Tibial nerve (tissue), 4 donors: ENCODE measurements around the gene RPS4Y2. TPM values are rescaled to one million over a fixed set of nuclear protein-coding genes. Genes with fewer than 3 reads are reported as not detected.

ENCODE experiments used
- DNase-seq, 2 donors: peaks; one replicate each; pipeline ENCODE4 v3.0.0-alpha.2; 2019; ENCODE audit warnings: low spot score in 2 of 2
- H3K27ac ChIP-seq, 4 donors: fragments of 200-600 bp; sonication (generic) in 3 of 4; one replicate each; pipeline ENCODE4 v1.5.1; 2017 to 2019; ENCODE audit warnings: mild to moderate bottlenecking in 1 of 4
- H3K27me3 ChIP-seq, 2 donors: fragments of 200-600 bp; sonication (generic) in 1 of 2; one replicate each; pipeline versions ENCODE4 v1.5.1 to v1.6.0; 2017 to 2019
- H3K36me3 ChIP-seq, 3 donors: fragments of 200-600 bp; sonication (generic); one replicate each; pipeline ENCODE4 v1.5.1; 2018 to 2019
- H3K4me1 ChIP-seq, 4 donors: fragments of 200-600 bp; sonication (generic) in 3 of 4; one replicate each; pipeline ENCODE4 v1.5.1; 2017 to 2019
- H3K4me3 ChIP-seq, 4 donors: fragments of 200-600 bp; sonication (generic) in 3 of 4; one replicate each; pipeline ENCODE4 v1.5.1; 2017 to 2019; ENCODE audit warnings: mild to moderate bottlenecking in 1 of 4, moderate library complexity in 1 of 4
- H3K9me3 ChIP-seq, 4 donors: fragments of 200-600 bp; sonication (generic) in 3 of 4; one replicate each; pipeline ENCODE4 v1.5.1; 2017 to 2019
- CTCF ChIP-seq, 5 experiments: fragments of 200-600 bp in 3 of 5; fragments of 450-650 bp in 2 of 5; sonication (generic) in 3 of 5; IDR thresholded peaks; one replicate each; pipeline ENCODE4 v1.5.1; 2016 to 2019; ENCODE audit warnings: antibody characterized with exemption in 5 of 5, mild to moderate bottlenecking in 3 of 5, moderate library complexity in 2 of 5
- EP300 ChIP-seq, 2 donors: sonication (generic); formaldehyde crosslinking; IDR thresholded peaks; one replicate each; pipeline ENCODE4 v1.6.1; 2017; ENCODE audit warnings: antibody characterized with exemption in 2 of 2, mild to moderate bottlenecking in 1 of 2
- POLR2A ChIP-seq, 2 donors: fragments of 450-650 bp; IDR thresholded peaks; one replicate each; pipeline ENCODE4 v1.6.1; 2017; ENCODE audit warnings: antibody characterized with exemption in 2 of 2, mild to moderate bottlenecking in 2 of 2, moderate library complexity in 2 of 2
- WGBS, 2 donors: methylation state at CpG; one replicate each; pipeline ENCODE4 v1.1.5; 2018; 5-methylcytosine and 5-hydroxymethylcytosine counted together
- total RNA-seq, 4 donors: library from RNA; depleted of rRNA; stranded (reverse); fragments of >200 nt; gene quantifications; one replicate each; pipeline ENCODE4 v1.1.0, GENCODE V29; 2016

The RPS4Y2 gene
- total RNA-seq, 4 donors from 2014 or later, result not detected

- Histone ChIP-seq H3K4me3 (no peak overlapping the region), H3K9me3 (no peaks in the 10 kb centered on the region), H3K36me3 (no peaks in the 10 kb centered on the region), H3K27me3 (no peaks in the 10 kb centered on the region), H3K4me1 (no peaks in the 10 kb centered on the region), H3K27ac (no peak overlapping the region)
- WGBS, 2 donors, result 44% methylated on average over 2 of the region's 2 CpGs; no CpG with 5 or more reads in 1 of the 2 donors
- TF ChIP-seq CTCF (IDR thresholded peaks at IDR 0.05) (no peak), EP300 (IDR thresholded peaks at IDR 0.05) (no peak), POLR2A (IDR thresholded peaks at IDR 0.05) (no peak)
- no peak for DNase-seq
Measured at GRCh38 chrY:20765117-20765516, 9.2 kb downstream of the RPS4Y2 start.

- TF ChIP-seq POLR2A (IDR thresholded peaks at IDR 0.05) (no peak), CTCF (IDR thresholded peaks at IDR 0.05) (no peak), EP300 (IDR thresholded peaks at IDR 0.05) (no peak)
- WGBS, 2 donors, result 46% methylated on average over 3 of the region's 3 CpGs; no CpG with 5 or more reads in 1 of the 2 donors
Measured at GRCh38 chrY:20770755-20771154, 14.8 kb downstream of the RPS4Y2 start.

GRCh38 chrY:20776104-20776503, 20.2 kb downstream of the RPS4Y2 start:
- Histone ChIP-seq H3K27ac (no peak overlapping the region), H3K36me3 (no peaks in the 10 kb centered on the region), H3K9me3 (no peaks in the 10 kb centered on the region), H3K27me3 (no peaks in the 10 kb centered on the region), H3K4me1 (no peaks in the 10 kb centered on the region), H3K4me3 (no peak overlapping the region)
- no peak for TF ChIP-seq POLR2A (IDR thresholded peaks at IDR 0.05)
- DNase-seq, result no peak
- whole genome bisulfite sequencing, 2 donors, result 66% methylated on average over 4 of the region's 4 CpGs; no CpG with 5 or more reads in 1 of the 2 donors

More at GRCh38 chrY:20770755-20771154, 14.8 kb downstream of the RPS4Y2 start:
- no peak for DNase-seq
- H3K27ac ChIP-seq, result no peak overlapping the region
- no peaks in the 10 kb centered on the region for H3K9me3 ChIP-seq
- no peaks in the 10 kb centered on the region for H3K36me3 ChIP-seq
- no peaks in the 10 kb centered on the region for H3K27me3 ChIP-seq
- H3K4me3 ChIP-seq, result no peak overlapping the region
- H3K4me1 ChIP-seq, result no peaks in the 10 kb centered on the region

- TF ChIP-seq EP300 (IDR thresholded peaks at IDR 0.05) (no peak), POLR2A (IDR thresholded peaks at IDR 0.05) (no peak), CTCF (IDR thresholded peaks at IDR 0.05) (no peak)
- Histone ChIP-seq H3K36me3 (no peaks in the 10 kb centered on the region), H3K27ac (no peak overlapping the region), H3K9me3 (no peaks in the 10 kb centered on the region), H3K4me1 (no peaks in the 10 kb centered on the region), H3K4me3 (no peak overlapping the region), H3K27me3 (no peaks in the 10 kb centered on the region)
- DNase-seq, result no peak
- WGBS, 2 donors, result 57% methylated on average over 3 of the region's 3 CpGs; no CpG with 5 or more reads in 1 of the 2 donors
Measured at GRCh38 chrY:20780104-20780654, 24.3 kb downstream of the RPS4Y2 start.

GRCh38 chrY:20780776-20781175, 24.9 kb downstream of the RPS4Y2 start:
- TF ChIP-seq CTCF (IDR thresholded peaks at IDR 0.05), result no peak
- TF ChIP-seq EP300 (IDR thresholded peaks at IDR 0.05), result no peak
- no peak for TF ChIP-seq POLR2A (IDR thresholded peaks at IDR 0.05)
- H3K36me3 ChIP-seq, result no peaks in the 10 kb centered on the region
- no peaks in the 10 kb centered on the region for H3K4me1 ChIP-seq
- no peaks in the 10 kb centered on the region for H3K27me3 ChIP-seq
- WGBS, 2 donors, result 43% methylated on average over 2 of the region's 2 CpGs; no CpG with 5 or more reads in 1 of the 2 donors
- DNase-seq, result no peak
- H3K27ac ChIP-seq, result no peak overlapping the region
- H3K9me3 ChIP-seq, result no peaks in the 10 kb centered on the region
- no peak overlapping the region for H3K4me3 ChIP-seq
